Uterus (tissue), 2 donors: ENCODE measurements around the gene RINL.

Source experiments
- POLR2A ChIP-seq, 2 donors: fragments of 450-650 bp; IDR thresholded peaks; one replicate each; pipeline ENCODE4 v1.6.1; 2016; ENCODE audit warnings: antibody characterized with exemption in 2 of 2, mild to moderate bottlenecking in 1 of 2, moderate library complexity in 1 of 2
- TF ChIP-seq, protein P1 (sequence below), 4 experiments: fragments of 200-600 bp in 2 of 4; fragments of 450-650 bp in 2 of 4; sonication (generic) in 2 of 4; IDR thresholded peaks; one replicate each; pipeline ENCODE4 v1.5.1; 2016 to 2019; ENCODE audit warnings: antibody characterized with exemption in 4 of 4, mild to moderate bottlenecking in 2 of 4, moderate library complexity in 1 of 4

DNA sequence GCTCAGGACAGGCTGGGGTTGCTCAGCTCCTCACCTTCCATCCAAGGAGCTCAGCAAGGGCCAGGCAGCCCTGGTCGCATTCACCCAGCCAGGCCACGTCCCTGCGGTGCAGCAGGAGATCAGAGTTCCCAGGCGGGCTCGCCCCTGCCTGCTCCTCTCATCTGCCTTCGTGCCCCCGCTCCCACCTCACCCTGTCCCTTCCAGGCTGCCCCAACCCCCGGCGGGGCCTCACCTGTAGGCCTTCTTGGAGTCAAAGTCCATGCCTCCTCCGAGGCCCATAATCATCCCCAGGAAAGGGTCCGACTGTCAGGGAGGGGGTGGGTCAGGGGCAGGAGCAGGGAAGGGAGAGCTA, 1.3 kb upstream of the RINL start:
- TF ChIP-seq, protein P1, sequence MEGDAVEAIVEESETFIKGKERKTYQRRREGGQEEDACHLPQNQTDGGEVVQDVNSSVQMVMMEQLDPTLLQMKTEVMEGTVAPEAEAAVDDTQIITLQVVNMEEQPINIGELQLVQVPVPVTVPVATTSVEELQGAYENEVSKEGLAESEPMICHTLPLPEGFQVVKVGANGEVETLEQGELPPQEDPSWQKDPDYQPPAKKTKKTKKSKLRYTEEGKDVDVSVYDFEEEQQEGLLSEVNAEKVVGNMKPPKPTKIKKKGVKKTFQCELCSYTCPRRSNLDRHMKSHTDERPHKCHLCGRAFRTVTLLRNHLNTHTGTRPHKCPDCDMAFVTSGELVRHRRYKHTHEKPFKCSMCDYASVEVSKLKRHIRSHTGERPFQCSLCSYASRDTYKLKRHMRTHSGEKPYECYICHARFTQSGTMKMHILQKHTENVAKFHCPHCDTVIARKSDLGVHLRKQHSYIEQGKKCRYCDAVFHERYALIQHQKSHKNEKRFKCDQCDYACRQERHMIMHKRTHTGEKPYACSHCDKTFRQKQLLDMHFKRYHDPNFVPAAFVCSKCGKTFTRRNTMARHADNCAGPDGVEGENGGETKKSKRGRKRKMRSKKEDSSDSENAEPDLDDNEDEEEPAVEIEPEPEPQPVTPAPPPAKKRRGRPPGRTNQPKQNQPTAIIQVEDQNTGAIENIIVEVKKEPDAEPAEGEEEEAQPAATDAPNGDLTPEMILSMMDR (IDR thresholded peaks at IDR 0.05), result no peak
- no peak for TF ChIP-seq POLR2A (IDR thresholded peaks at IDR 0.05)
